GM21381 (cell line): ENCODE results near the gene SLX4IP.

Source experiments
- ATAC-seq: cut with Tn5 transposase; IDR thresholded peaks from one replicate; pipeline ENCODE4 v1.9.1; 2021; ENCODE audit warnings: mild to moderate bottlenecking, moderate library complexity; ENCODE audit not compliant: unreplicated experiment

The SLX4IP gene

GRCh38 chr20:10547276-10548114 is 112.4 kb downstream of the SLX4IP start:
- no peak for ATAC-seq

- ATAC-seq: no peak
Measured at GRCh38 chr20:10549511-10549910, 114.4 kb downstream of the SLX4IP start.

DNA sequence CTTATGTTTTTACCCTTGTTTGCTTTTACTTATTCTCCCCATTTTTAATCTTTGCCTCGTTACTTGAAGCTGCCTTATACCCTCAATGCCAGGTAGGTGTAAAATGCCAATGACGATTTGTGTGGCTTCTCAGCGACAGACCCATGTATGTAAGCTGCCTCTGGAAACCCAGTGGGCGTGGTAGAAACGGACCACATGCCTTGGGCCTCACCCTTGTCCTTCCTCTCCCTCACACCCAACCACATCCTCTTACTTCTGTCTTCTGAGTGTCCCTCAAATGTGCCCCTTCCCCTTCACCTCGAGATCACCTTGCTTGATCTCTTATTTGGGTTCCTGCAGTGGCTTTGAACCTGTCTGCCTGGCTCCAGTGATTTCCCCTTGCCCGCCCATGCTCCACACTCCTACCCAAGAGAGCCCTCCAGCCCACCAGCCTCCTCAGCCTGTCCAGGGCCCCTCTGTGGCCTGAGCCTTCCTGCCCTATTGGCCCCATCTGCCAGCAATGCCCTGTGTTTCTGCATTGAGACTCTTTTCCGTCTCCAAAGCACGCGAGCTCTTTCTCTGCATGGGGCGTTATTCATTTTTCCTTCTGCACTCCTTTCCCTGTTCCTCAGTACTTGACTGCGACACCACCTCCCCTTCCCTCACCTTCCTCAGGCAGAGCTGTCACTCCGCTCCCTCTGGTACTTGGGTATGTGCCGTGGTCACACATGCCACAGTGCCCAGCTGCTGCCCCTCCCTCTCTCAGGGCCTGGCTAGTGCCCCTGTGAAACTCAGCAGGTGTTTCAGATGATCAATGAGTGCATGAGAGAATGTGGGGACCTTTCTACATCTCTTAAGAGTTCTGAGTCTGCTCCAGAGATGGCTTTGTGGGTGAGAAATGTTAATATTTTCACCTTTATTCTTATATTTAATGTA is 115.4 kb downstream of the SLX4IP start:
- ATAC-seq: no peak

- ATAC-seq: no peak
Measured at GRCh38 chr20:10551732-10552724, 116.9 kb downstream of the SLX4IP start.

GRCh38 chr20:10553326-10553984 is 118.3 kb downstream of the SLX4IP start:
- no peak for ATAC-seq

DNA sequence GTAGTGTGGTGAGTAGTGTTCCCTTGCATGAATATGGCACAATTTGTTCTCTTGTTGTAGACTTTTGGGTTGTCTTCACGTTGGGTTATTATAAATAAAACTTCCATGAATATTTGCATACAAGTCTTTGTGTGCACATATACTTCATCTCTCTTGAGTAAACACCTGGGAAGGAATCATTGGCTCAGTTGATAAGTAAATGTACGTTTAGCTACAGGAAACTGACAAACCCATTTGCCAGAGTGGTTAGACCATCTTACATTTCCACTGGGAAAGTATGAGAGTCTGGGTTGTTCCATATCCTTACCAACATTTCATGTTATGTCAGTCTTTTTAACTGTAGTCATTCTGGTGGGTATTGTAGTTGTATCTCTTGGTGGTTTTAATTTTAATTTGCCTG is 119.2 kb downstream of the SLX4IP start:
- ATAC-seq: no peak

- no peak for ATAC-seq
Measured at GRCh38 chr20:10555393-10555792, 120.3 kb downstream of the SLX4IP start.

DNA sequence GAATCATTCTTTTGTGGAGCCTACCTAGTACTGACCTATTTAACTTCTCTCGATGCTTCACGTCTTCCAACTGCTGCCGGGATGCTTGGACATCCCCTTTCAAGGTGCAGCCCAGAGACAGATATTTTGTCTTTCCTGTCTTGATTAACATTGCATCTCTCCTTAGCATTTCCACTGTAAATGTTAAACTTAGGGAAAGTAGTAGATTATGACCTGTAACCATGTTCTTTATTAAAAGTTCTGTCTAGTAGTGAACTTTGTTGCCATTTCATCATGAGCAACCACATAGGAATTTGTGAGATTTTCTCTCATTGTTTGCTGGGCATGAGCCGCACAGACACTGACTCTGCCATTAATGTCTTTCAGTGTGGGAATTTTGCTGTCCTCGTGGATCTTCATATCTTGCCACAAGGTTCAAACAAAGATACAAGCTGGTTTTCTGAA is 120.8 kb downstream of the SLX4IP start:
- no peak for ATAC-seq

DNA sequence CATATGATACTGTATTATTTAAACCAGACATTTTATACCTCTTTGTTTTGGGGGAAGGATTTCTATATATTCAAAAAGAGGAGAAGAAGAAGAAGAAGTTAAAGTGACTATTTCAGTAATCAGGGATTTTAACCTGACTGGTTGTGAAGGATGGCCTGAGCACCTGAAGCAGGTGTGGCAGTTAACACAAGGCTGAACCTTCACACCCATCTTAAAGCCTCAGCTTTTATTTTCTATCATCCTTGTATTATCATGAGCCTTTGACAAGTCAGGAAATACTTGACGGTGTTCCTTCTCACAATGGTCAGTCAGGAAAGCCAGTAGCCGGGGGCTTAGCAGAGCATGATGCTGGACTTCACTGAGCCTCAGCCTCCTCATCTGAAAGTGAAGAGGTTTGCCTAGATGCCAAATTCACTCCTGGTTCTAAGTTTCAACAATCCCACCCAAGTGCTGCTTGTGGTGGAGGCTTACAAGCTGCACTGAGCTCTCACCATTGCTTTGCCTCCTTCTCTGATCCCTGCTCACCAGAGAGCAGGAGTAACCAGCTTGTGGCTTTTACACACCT is 121.5 kb downstream of the SLX4IP start:
- no peak for ATAC-seq

DNA sequence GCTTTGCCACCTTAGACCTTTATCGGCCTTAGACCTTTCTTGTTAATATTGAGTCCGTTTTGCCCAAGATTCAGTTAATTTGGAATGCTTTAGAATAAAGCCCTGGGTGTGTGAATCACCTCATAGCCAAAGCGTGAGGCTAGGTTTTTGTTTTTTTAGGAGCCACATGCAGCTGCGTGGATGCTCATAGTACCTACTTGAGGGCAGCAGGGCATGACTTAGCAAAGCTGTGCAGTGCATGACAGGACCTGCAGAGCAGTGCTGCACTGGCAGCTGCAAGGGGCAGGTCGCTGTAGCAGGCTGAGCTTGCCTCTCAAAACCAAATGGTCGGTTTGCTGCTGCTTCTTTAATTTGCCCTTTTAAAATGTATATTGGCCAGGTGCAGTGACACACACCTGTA is 122.6 kb downstream of the SLX4IP start:
- ATAC-seq: no peak

- ATAC-seq: peak; percentile 89
Measured at GRCh38 chr20:10558635-10559187, 123.6 kb downstream of the SLX4IP start.

DNA sequence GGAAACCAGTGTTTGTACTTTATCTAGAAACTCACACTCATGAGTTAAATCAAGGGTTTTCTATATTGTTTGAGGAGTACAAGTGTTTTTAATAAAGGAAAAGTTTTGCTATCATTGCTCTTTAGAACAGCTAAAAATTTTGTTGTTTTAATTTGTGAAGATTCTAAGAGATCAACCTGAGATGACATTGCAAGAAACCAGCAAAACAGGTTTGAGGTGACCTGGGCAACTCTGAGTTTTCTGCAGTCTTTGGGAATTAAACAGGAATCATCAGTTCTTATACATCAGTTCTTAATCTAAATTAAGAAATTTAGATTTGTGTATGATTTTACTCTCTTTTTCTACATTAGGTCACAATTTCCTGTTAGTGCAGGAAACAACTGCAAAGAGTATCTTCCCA is 124.2 kb downstream of the SLX4IP start:
- no peak for ATAC-seq

GRCh38 chr20:10560686-10561085 is 125.6 kb downstream of the SLX4IP start:
- no peak for ATAC-seq

- no peak for ATAC-seq
Measured at GRCh38 chr20:10561302-10561701, 126.2 kb downstream of the SLX4IP start.

GRCh38 chr20:10562899-10563298 is 127.8 kb downstream of the SLX4IP start:
- ATAC-seq: no peak

DNA sequence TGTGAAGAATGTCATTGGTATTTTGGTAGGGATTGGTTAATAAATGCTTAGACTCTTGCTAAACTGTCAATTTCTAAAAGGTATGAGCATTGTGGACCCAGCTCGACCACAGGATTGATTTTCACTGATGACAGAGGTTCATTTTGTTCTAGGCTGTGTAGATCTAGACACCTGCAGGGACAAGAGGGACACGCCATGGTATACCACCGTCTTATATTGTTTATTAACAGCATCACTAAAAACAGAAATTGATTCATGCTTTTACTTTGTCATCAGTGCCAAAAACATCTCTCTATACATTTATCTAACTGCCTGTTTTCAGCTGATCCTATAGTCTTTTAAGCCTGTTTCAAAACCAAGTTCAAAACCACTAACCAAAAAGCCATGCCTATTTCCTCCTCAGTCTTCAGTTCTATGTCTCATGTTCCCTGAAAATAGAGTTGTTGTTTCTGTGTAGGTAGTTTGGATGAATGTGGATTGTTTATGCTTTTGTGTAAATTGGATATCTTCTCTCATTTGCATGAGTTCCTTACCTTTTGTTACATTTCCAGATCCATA is 128.9 kb downstream of the SLX4IP start:
- ATAC-seq: no peak

GRCh38 chr20:10565191-10565921 is 130.3 kb downstream of the SLX4IP start:
- no peak for ATAC-seq
